Loucy (cell line): ENCODE results near the gene PCNX4.
A peak's percentile ranks its signal among the peaks of the same experiment; 100 is the strongest.

ENCODE experiments used
- H2AFZ ChIP-seq: fragments of 200-600 bp; sonication (generic); 2 replicates; pipeline ENCODE4 v1.6.0; 2016; ENCODE audit warnings: antibody characterized with exemption, mild to moderate bottlenecking, low read length, moderate library complexity
- H3F3A ChIP-seq: fragments of 200-600 bp; 2 replicates; pipeline ENCODE4 v1.6.0; 2016; ENCODE audit warnings: antibody characterized with exemption, low read depth, mild to moderate bottlenecking
- H3K27me3 ChIP-seq: fragments of 200-600 bp; sonication (generic); 2 replicates; pipeline ENCODE4 v1.6.1; 2014; ENCODE audit warnings: low read length, mild to moderate bottlenecking; ENCODE audit not compliant: insufficient read depth, poor library complexity, severe bottlenecking
- H3K36me3 ChIP-seq: fragments of 200-600 bp; sonication (generic); 2 replicates; pipeline ENCODE4 v1.6.1; 2016; ENCODE audit warnings: low read length; ENCODE audit not compliant: insufficient read depth
- H3K4me1 ChIP-seq: fragments of 200-600 bp; sonication (generic); 2 replicates; pipeline ENCODE4 v1.5.1; 2014; ENCODE audit warnings: low read length, mild to moderate bottlenecking; ENCODE audit not compliant: insufficient read depth, poor library complexity, severe bottlenecking
- H3K4me2 ChIP-seq: fragments of 200-600 bp; sonication (generic); 2 replicates; pipeline ENCODE4 v1.6.0; 2014; ENCODE audit warnings: antibody characterized with exemption, low read length, low read depth, mild to moderate bottlenecking; ENCODE audit not compliant: poor library complexity, severe bottlenecking
- H3K4me3 ChIP-seq: fragments of 200-600 bp; sonication (generic); 2 replicates; pipeline ENCODE4 v1.5.1; 2014; ENCODE audit warnings: low read length, mild to moderate bottlenecking, mixed read lengths; ENCODE audit not compliant: poor library complexity, severe bottlenecking
- H3K79me2 ChIP-seq: fragments of 200-600 bp; sonication (generic); 2 replicates; pipeline ENCODE4 v1.6.1; 2014; ENCODE audit warnings: low read length; ENCODE audit not compliant: insufficient read depth
- H3K9ac ChIP-seq: fragments of 200-600 bp; sonication (generic); 2 replicates; pipeline ENCODE4 v1.6.0; 2014; ENCODE audit warnings: mild to moderate bottlenecking, low read depth, low read length, moderate library complexity; ENCODE audit not compliant: poor library complexity, severe bottlenecking
- H3K9me2 ChIP-seq: fragments of 200-600 bp; sonication (generic); replicated peaks from 2 replicates; pipeline ENCODE4 v1.6.1; 2016; ENCODE audit warnings: low read depth, low read length, mixed read lengths
- H3K9me3 ChIP-seq: fragments of 200-600 bp; sonication (generic); 2 replicates; pipeline ENCODE4 v1.6.1; 2014; ENCODE audit warnings: mild to moderate bottlenecking, antibody characterized with exemption, low read length, low read depth; ENCODE audit not compliant: insufficient read depth
- H4K20me1 ChIP-seq: fragments of 200-600 bp; sonication (generic); 2 replicates; pipeline ENCODE4 v1.6.0; 2014; ENCODE audit warnings: antibody characterized with exemption, low read length, mild to moderate bottlenecking; ENCODE audit not compliant: insufficient read depth, poor library complexity, severe bottlenecking
- CTCF ChIP-seq: fragments of 200-600 bp; sonication (generic); conservative IDR thresholded peaks from 2 replicates; pipeline ENCODE4 v1.5.1; 2014; ENCODE audit warnings: mild to moderate bottlenecking, antibody characterized with exemption, low read length
- EZH2phosphoT487 ChIP-seq: fragments of 200-600 bp; IDR thresholded peaks from 2 replicates; pipeline ENCODE4 v1.6.1; 2018; ENCODE audit warnings: antibody characterized with exemption, mild to moderate bottlenecking, moderate library complexity, borderline replicate concordance

Gene PCNX4

GRCh38 chr14:60171690-60172089 lies 80.0 kb downstream of the PCNX4 start:
- Histone ChIP-seq H3K36me3 (no peaks in the 10 kb centered on the region), H3K4me1 (no peaks in the 10 kb centered on the region), H3K4me2 (no peak overlapping the region), H3K9ac (no peak overlapping the region), H3K27me3 (no peaks in the 10 kb centered on the region), H3K79me2 (no peaks in the 10 kb centered on the region), H3K4me3 (no peak overlapping the region), H4K20me1 (no peaks in the 10 kb centered on the region), H2AFZ (no peak overlapping the region), H3K9me3 (no peaks in the 10 kb centered on the region), H3F3A (no peaks in the 10 kb centered on the region), H3K9me2 (no peaks in the 10 kb centered on the region)
- TF ChIP-seq CTCF: no peak

GRCh38 chr14:60174352-60175254 lies 82.9 kb downstream of the PCNX4 start:
- H2AFZ ChIP-seq: no peak overlapping the region
- H3K79me2 ChIP-seq: no peaks in the 10 kb centered on the region
- H3K27me3 ChIP-seq: no peaks in the 10 kb centered on the region
- TF ChIP-seq CTCF: no peak
- TF ChIP-seq EZH2phosphoT487: no peak
- H3K36me3 ChIP-seq: no peaks in the 10 kb centered on the region
- no peak overlapping the region for H3K9ac ChIP-seq
- H3F3A ChIP-seq: no peaks in the 10 kb centered on the region
- H3K4me3 ChIP-seq: no peak overlapping the region
- H3K4me1 ChIP-seq: no peaks in the 10 kb centered on the region
- H4K20me1 ChIP-seq: no peaks in the 10 kb centered on the region
- peaks cover 7% of the 10 kb centered on the region for H3K9me3 ChIP-seq
- H3K9me2 ChIP-seq: no peaks in the 10 kb centered on the region
- no peak overlapping the region for H3K4me2 ChIP-seq

GRCh38 chr14:60175255-60175902 lies 83.7 kb downstream of the PCNX4 start:
- Histone ChIP-seq H3K4me2 (no peak overlapping the region), H3K9me3 (peaks cover 7% of the 10 kb centered on the region), H3K4me3 (no peak overlapping the region), H3K9ac (no peak overlapping the region), H3K27me3 (no peaks in the 10 kb centered on the region), H2AFZ (0 out of 2 replicates have a peak overlapping the region, but pooled peaks have one; percentile 28), H3K4me1 (no peaks in the 10 kb centered on the region), H3F3A (no peaks in the 10 kb centered on the region), H4K20me1 (no peaks in the 10 kb centered on the region), H3K36me3 (no peaks in the 10 kb centered on the region), H3K9me2 (no peaks in the 10 kb centered on the region), H3K79me2 (no peaks in the 10 kb centered on the region)
- TF ChIP-seq CTCF (no peak), EZH2phosphoT487 (no peak)
